NCI-H1436 (cell line): ENCODE data around the gene DHX16.
"Not testable (repeated sequence)": the region's sequence is repeated elsewhere in the genome, so short reads cannot be mapped to it uniquely, and the experiment has no call there.

Experiments
- DNase-seq: peaks from one replicate; lab custom pipeline; 2025; lab: John Stamatoyannopoulos, UW

The DHX16 gene

GRCh38 chr6:30678964-30679726 is 6.3 kb upstream of the DHX16 start:
- DNase-seq, result peak; percentile 70

DNA sequence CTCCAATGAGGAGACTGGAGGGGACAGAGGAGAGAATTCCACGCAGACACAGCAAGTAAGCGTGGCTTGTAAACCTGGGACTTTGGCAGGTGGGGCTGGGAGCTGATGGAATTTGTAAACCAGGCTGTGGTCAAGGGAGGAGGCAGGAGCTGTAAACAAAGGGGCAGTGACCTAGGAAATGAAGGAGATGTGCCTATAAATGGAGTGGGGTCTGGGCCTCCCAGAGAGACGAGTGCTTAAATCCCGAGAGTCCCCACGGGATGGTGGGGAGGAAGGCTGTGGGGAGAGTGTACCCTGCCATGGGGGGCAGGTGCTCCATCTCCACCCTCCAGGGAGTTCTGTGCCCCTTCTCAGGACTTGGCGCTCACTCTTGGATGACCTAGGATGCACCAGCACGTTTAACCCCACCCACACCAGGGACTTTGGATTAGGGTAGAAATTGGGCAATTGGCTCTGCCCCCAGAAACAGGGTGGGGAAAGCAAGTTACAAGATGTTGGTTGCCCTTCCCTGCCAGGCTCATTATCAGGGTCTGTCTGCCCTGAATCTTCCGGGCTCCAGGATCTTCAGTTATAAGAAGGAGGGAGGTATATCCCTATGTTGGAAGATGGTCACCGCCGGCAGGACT is 4.0 kb upstream of the DHX16 start:
- DNase-seq, result no peak

GRCh38 chr6:30670760-30671527 is 1.9 kb downstream of the DHX16 start:
- DNase-seq, result no peak

DNA sequence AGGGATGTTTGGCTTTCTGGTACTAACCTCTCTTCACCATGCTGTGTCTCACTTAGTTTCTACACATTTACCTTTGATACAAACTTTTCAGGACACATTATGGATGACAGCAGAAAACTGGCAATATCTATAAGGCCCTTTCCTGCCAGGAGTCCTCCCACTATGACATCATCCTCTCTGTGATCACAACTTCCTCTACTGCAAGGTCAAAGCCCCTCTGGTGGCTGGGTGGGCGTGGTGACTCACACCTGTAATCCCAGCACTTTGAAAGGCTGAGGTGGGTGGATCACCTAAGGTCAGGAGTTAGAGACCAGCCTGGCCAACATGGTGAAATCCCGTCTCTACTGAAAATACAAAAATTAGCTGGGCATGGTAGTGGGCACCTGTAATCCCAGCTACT is 6.5 kb downstream of the DHX16 start:
- DNase-seq, result not testable (repeated sequence)

- no peak for DNase-seq
Measured at GRCh38 chr6:30664994-30665767, 7.6 kb downstream of the DHX16 start.

- not testable (repeated sequence) for DNase-seq
Measured at GRCh38 chr6:30657922-30658321, 14.9 kb downstream of the DHX16 start.

DNA sequence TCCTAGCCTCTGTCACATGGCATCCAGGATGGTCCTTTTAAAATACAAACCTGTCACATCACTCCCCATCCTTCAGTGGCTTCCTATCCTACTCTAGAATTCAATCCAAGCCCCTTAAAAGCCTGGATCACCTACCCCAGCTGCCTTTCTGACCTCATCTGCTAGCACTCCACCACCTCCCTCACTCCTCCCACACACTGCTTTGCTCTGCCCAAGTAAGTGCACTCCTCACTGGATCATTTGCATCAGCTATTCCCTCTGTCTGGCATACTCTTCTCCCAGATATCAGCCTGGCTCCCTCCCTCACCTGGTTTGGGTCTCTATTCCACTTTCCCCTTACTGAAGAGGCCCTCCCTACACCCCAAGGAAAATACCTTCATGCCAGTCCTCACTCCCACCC is 15.4 kb downstream of the DHX16 start:
- DNase-seq, result no peak

GRCh38 chr6:30656513-30656912 is 16.3 kb downstream of the DHX16 start:
- DNase-seq, result no peak

- DNase-seq, result no peak
Measured at GRCh38 chr6:30655743-30656094, 17.1 kb downstream of the DHX16 start.

DNA sequence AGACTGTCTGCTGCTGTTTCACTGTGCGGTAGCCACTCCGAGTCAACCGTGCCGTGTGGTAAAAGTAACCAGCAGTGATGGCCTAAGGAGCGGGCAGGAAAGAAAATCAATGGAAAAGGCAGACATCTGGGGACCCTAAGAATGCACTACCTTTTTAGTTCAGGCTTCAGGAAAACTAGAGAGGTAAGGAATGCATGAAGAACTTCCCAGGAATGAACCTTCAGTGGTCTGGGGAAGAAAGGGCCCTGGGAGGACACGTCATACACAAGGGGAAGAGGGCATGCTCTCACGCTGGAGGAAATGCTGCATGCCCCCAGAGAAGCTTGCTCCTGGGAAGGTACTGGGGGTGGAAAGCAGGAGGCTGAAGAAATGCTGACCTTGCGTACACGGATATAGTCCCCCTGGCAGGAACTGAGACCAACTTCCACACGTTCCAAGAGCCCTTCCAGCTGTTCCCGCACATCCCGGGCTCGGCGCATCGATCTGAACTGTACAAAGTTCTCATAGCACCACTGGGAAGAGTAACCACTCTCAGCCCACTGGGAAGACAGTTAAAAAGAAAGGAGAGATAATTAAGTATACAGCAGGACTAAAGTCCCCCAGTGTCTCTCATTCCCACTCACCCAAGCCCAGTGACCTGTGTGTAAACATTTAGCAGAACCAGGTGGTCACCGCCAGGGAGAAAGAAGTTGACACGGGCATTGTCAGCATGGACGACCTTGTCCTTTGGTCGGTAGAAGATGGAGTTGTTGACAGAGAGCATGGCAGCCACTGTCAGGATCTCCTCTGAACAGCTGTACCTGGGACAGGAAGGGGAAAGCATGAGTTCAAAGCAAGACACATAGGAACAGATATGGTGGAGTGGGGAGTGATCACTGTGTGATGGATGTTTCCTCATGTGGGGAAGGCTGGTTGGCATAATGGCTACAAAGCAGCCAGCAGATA is 17.7 kb downstream of the DHX16 start:
- no peak for DNase-seq

DNA sequence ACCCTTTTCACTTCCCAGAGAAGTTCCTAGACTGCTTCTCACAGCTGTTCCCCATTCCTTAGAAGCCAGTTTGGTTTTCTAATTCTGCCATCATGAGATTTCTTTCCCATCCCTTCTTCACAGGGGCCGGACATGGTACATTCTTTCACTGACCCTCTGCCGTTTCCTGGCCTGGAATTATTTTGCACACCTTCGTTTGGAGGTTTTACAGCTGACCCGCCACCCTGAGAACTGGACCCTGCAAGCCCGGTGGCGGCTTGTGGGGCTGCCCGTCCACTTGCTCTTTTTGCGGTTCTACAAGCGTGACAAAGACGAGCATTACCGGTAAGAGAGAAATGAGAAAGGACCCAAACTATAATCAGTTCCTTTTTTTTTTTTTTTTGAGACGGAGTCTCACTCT is 21.7 kb downstream of the DHX16 start:
- DNase-seq, result no peak

- DNase-seq, result peak; percentile 85
Measured at GRCh38 chr6:30647242-30648116, 25.3 kb downstream of the DHX16 start.

DNA sequence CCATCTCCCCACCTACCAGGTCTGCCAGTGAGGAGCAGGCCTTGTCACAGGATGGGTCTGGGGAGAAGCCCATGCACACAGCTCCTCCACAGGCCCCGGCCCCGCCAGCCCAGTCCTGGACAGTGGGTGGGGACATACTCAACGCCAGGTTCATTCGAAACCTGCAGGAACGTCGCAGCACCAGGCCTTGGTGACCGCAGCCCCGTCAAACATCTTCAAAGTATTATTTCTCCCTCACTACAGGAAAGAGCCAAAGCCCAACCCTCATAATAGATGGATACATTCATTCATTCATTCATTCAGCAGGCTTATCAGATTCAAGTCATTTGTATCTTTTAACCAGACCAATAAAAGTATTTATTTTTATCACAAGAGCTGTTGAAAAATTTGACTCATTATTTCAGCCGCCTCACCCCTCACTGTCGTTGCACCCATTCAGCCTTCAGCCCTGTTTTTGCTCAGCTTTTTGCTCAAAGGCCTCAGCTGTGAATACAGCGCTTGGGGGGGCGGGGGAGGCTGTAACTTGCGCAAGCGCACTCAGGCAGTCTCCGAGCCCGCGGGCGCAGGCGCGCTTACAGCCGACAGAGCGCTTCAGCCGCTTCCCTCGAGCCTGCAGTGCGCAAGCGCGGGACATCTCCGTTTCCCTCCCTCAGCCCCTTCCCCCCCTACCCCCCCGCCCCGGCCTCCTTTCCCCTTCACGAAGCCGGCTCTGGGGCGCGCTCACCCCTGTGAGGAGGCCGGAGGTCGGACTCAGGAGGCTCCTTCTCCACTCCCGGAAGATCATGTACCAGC is 26.2 kb downstream of the DHX16 start, which contains the start of gene C6orf136:
C6orf136 (plus strand) TSS at position 684 of the 792 bp plus-strand sequence; CDS start at position 783, 99 bp downstream.
- peak; percentile 89 for DNase-seq

- DNase-seq, result no peak
Measured at GRCh38 chr6:30645989-30646388, 26.8 kb downstream of the DHX16 start.

DNA sequence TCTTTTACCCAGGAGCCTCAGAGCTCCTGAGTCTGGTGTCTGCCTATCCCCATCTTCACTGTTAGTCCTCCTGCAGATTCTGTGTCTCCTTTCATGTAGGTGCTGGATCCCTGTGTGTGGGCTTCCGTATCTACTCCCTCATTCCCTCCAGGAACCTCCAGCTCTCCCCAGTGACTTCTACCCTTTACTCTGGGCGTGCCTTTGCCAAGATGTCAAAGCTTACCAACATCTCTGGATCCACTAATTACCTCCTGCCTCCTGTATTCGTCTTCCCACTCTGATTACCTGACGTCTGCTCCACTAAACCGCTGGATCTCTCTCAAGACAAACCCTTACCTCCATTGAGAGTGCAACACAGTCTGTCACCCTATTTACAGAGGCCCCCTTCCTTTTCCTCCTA is 28.0 kb downstream of the DHX16 start:
- no peak for DNase-seq

DNA sequence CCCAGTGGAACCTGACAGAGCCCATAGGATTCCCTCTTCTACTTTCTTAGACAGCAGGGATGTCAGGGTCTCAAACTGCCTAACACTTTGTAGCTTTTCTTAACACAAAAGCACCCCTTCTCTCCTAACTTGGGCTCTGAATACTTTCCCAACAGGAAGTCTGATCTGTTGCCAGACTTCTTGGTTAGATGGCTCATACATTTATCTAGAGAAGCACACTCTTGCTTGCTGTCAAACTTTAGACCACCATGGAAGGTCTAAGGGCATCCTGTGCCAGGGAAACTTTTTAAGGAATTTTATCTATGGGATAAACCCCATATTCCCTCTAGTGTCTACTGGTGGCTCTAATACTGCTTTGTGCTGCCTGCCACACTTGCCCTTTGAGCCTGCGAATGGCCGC is 29.1 kb downstream of the DHX16 start:
- no peak for DNase-seq

- DNase-seq, result no peak
Measured at GRCh38 chr6:30641048-30641447, 31.8 kb downstream of the DHX16 start.

GRCh38 chr6:30640481-30640880 is 32.3 kb downstream of the DHX16 start:
- no peak for DNase-seq

GRCh38 chr6:30635834-30636233 is 37.0 kb downstream of the DHX16 start:
- no peak for DNase-seq
